ENCODE measurements around the gene CHD3. TPM values are rescaled to one million over a fixed set of nuclear protein-coding genes. Genes with fewer than 3 reads are reported as not detected.
A peak's percentile ranks its signal among the peaks of the same experiment; 100 is the strongest.

CHD3 gene
- total RNA-seq, 1 experiment from 2014 or later = 191 TPM

DNA sequence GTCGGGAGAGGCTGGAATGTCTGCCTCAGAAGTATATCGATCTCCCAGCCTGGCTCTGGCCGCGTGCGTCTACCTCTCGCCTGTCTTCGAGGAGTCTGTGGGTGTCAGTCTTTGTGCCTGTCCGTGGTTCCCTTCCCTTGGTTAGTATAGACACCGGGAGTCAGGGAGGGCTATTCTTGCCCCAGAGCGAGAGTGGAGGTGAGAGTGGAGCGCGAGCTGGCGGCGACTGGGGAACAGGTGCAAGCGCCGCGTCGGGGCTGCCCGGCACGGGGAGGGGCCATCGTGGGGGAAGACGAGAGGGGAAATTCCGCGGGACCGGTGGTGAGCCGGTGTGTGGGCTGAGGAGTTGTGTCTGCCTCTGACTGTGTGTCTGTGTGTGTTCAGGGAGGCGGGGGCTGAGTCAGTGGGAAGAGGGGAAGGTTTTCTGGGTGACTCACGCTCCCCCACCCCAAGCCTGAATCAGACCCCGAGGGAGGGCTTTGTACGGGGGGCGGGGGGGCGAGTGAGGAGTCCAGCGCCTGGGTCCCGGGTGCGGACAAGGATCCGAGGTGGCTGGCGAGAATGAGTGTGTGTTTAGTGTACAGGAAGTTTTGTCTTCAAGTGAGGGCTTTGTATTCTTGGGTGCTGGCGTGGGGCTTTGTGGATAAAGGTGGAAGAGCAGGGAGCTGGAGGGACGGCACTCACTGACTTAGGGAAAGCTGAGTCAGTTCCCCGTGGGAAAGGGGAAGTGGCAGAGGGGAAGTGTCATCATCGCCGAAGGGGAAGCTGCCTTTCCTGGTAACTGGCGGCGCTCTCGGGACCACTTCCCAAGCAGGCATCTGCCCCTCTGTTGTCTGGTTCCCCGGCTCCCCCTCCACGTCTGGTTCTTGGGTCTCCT lies 46.0 kb upstream of the CHD3 start:
- no peaks in the 10 kb centered on the region for H3K27me3 ChIP-seq (ENCODE audit: low read length)
- H3K4me3 ChIP-seq (ENCODE audit: low read length) = peak overlapping the region; percentile 88
- DNase-seq = peak; percentile 84
- peak overlapping the region; percentile 96 for H3K4me2 ChIP-seq (ENCODE audit: low read depth, low read length, poor library complexity, severe bottlenecking)
- H4K20me1 ChIP-seq (ENCODE audit: insufficient read depth, low read depth, low read length) = peaks cover 8% of the 10 kb centered on the region; the same call in 1 of the 2 replicates
- H3K9ac ChIP-seq (ENCODE audit: low read length) = peak overlapping the region; percentile 92
- no peak overlapping the region for H2AFZ ChIP-seq (ENCODE audit: low read length)
- H3K36me3 ChIP-seq (ENCODE audit: insufficient read depth, low read length) = no peaks in the 10 kb centered on the region; the same call in 1 of the 2 replicates
- no peaks in the 10 kb centered on the region for H3K9me3 ChIP-seq (ENCODE audit: low read length)
- peaks cover 47% of the 10 kb centered on the region for H3K4me1 ChIP-seq (ENCODE audit: low read length)
- H3K27ac ChIP-seq (ENCODE audit: low read length) = peak overlapping the region; percentile 95
- H3K9me2 ChIP-seq (replicated peaks; ENCODE audit: insufficient read depth, low read length) = no peaks in the 10 kb centered on the region
- peaks cover 44% of the 10 kb centered on the region for H3K79me2 ChIP-seq (ENCODE audit: low read length)

DNA sequence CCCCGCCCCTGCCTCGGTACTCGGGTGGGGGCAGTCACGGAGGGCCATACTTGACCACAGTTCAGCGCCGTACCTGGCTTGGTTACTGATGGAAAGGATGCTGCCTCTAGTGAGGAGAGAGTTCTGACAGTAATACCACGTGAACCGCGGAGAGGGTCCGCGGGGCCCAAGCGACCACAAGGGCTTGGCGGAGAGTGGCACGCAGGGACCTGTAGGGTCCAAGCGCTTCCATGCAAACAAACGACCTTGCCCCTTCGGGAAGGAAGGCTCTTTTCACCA lies 45.4 kb upstream of the CHD3 start:
- Histone ChIP-seq H3K9ac (ENCODE audit: low read length) (peak overlapping the region; percentile 92), H3K4me3 (ENCODE audit: low read length) (peak overlapping the region; percentile 88), H3K9me2 (replicated peaks; ENCODE audit: insufficient read depth, low read length) (no peaks in the 10 kb centered on the region), H3K4me2 (ENCODE audit: low read depth, low read length, poor library complexity, severe bottlenecking) (peak overlapping the region; percentile 96), H3K79me2 (ENCODE audit: low read length) (peaks cover 44% of the 10 kb centered on the region), H3K36me3 (ENCODE audit: insufficient read depth, low read length) (no peaks in the 10 kb centered on the region; the same call in 1 of the 2 replicates), H3K27ac (ENCODE audit: low read length) (peak overlapping the region; percentile 95), H4K20me1 (ENCODE audit: insufficient read depth, low read depth, low read length) (peaks cover 8% of the 10 kb centered on the region; the same call in 1 of the 2 replicates), H3K27me3 (ENCODE audit: low read length) (no peaks in the 10 kb centered on the region), H3K4me1 (ENCODE audit: low read length) (peaks cover 44% of the 10 kb centered on the region), H2AFZ (ENCODE audit: low read length) (no peak overlapping the region), H3K9me3 (ENCODE audit: low read length) (no peaks in the 10 kb centered on the region)
- peak; percentile 76 for DNase-seq

DNA sequence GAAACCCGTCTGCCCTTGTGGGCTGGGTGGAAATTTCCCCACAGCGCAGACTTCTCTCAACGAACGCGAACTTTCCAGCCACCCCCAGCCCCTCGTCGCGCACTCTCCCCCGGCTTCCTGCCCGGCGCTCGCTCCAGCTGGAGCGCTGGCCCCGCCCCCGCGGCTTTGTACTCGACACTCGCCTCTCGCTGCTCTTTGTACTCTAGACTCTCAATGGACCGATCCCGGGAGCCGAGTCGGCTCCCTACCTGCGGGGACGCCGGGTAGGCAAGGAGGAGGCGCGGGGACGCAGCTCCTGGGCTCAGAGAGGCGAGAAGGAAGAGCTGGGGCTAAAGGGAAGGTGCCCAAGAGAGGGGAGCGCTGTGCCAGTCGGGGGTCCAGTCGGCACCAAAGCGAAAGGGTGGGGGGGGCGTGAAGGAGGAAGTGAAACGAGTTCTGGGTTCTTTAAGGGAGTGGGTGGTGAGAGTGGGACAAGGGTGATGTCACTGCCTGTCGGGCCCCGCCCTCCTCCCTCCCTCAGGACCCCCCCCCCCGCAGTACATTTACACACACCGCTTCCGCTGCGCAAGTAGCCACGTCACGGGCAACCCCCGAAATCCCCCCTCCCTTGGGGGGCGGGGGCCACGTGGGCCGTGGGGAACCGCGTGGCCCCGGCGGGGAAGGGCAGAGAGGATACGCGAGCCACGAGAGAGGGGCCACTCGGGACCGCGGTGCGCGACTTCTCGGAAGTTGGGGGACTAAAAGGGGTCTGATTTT lies 44.9 kb upstream of the CHD3 start:
- H2AFZ ChIP-seq (ENCODE audit: low read length) = no peak overlapping the region
- peaks cover 8% of the 10 kb centered on the region; the same call in 1 of the 2 replicates for H4K20me1 ChIP-seq (ENCODE audit: insufficient read depth, low read depth, low read length)
- H3K9ac ChIP-seq (ENCODE audit: low read length) = peak overlapping the region; percentile 92
- H3K4me3 ChIP-seq (ENCODE audit: low read length) = peak overlapping the region; percentile 88
- H3K9me3 ChIP-seq (ENCODE audit: low read length) = no peaks in the 10 kb centered on the region
- no peaks in the 10 kb centered on the region for H3K27me3 ChIP-seq (ENCODE audit: low read length)
- peak overlapping the region; percentile 96 for H3K4me2 ChIP-seq (ENCODE audit: low read depth, low read length, poor library complexity, severe bottlenecking)
- H3K9me2 ChIP-seq (replicated peaks; ENCODE audit: insufficient read depth, low read length) = no peaks in the 10 kb centered on the region
- H3K27ac ChIP-seq (ENCODE audit: low read length) = peak overlapping the region; percentile 95
- H3K4me1 ChIP-seq (ENCODE audit: low read length) = peaks cover 40% of the 10 kb centered on the region
- DNase-seq = peak; percentile 96
- peaks cover 44% of the 10 kb centered on the region for H3K79me2 ChIP-seq (ENCODE audit: low read length)
- no peaks in the 10 kb centered on the region; the same call in 1 of the 2 replicates for H3K36me3 ChIP-seq (ENCODE audit: insufficient read depth, low read length)

DNA sequence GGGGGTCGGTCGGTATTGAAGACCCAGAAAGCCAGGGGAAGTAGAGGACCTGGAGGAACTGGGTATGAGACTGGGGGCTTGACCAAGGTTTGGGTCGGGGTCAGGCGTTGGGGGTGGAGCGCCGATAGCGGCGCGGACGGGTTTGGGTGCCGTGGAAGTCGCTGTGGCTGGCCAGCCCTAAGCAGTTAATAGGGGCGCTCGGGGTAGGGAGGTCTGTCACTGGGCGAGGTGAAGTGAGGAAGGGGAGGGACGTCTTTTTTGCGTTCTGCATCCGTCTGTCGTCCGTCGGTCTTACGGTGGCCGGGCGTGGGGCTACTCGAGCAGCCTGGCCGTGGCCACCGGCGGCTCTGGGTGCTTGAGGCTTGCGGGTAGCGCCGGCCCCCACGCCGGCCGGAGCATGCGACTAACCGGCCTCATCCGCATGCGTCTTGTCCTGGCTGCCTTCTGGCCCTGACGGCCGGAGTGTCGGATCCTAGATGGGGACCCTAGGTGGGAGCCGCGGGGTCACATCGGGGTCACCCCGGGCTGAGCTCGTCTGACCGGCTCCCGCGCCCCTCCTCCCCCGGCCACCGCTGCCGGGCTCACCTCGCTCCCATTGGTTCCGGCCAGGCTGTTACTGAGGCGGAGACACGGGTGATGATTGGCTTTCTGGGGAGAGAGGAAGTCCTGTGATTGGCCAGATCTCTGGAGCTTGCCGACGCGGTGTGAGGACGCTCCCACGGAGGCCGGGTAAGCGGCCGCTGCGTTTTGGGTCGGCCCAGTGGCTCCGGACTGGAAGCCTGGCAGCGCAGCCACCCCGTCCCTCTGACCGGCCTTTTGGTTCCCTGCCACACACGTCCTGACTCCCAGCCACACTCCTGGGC lies 44.1 kb upstream of the CHD3 start:
- H3K9me3 ChIP-seq (ENCODE audit: low read length) = no peaks in the 10 kb centered on the region
- peak overlapping the region; percentile 92 for H3K9ac ChIP-seq (ENCODE audit: low read length)
- H3K36me3 ChIP-seq (ENCODE audit: insufficient read depth, low read length) = no peaks in the 10 kb centered on the region; the same call in 1 of the 2 replicates
- H3K4me3 ChIP-seq (ENCODE audit: low read length) = peak overlapping the region; percentile 88
- no peaks in the 10 kb centered on the region for H3K27me3 ChIP-seq (ENCODE audit: low read length)
- DNase-seq = peak; percentile 97
- peaks cover 41% of the 10 kb centered on the region for H3K79me2 ChIP-seq (ENCODE audit: low read length)
- peak overlapping the region; percentile 96 for H3K4me2 ChIP-seq (ENCODE audit: low read depth, low read length, poor library complexity, severe bottlenecking)
- H4K20me1 ChIP-seq (ENCODE audit: insufficient read depth, low read depth, low read length) = peaks cover 8% of the 10 kb centered on the region; the same call in 1 of the 2 replicates
- H3K4me1 ChIP-seq (ENCODE audit: low read length) = peaks cover 34% of the 10 kb centered on the region
- H3K27ac ChIP-seq (ENCODE audit: low read length) = peak overlapping the region; percentile 95
- no peaks in the 10 kb centered on the region for H3K9me2 ChIP-seq (replicated peaks; ENCODE audit: insufficient read depth, low read length)
- no peak overlapping the region for H2AFZ ChIP-seq (ENCODE audit: low read length)

DNA sequence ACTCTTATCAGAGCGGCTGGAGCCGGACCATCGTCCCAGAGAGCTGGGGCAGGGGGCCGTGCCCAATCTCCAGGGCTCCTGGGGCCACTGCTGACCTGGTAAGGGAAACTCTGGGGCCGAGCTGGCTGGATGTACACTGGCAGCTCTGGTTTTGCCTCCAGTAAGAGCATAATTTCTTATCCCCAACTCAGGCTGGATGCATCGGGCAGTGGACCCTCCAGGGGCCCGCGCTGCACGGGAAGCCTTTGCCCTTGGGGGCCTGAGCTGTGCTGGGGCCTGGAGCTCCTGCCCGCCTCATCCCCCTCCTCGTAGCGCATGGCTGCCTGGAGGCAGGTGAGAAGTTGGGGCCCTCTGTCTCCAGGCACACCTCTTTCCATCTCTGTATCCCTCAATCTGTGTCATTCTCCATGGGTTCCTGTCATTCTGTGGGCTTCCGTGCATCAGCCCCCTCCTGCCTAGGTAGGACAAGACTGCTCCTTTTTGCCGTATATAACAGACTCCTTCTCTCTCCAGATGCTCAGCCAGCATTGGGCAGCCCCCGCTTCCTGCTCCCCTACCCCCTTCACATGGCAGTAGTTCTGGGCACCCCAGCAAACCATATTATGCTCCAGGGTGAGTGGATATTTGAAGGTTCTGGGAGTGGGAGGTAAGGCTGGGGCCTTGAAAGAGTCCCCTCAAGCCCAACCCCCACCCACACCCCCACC lies 43.1 kb upstream of the CHD3 start:
- H3K79me2 ChIP-seq (ENCODE audit: low read length) = peaks cover 33% of the 10 kb centered on the region
- H3K4me2 ChIP-seq (ENCODE audit: low read depth, low read length, poor library complexity, severe bottlenecking) = peak overlapping the region; percentile 96
- peak overlapping the region; percentile 92 for H3K9ac ChIP-seq (ENCODE audit: low read length)
- no peak for DNase-seq
- H3K27ac ChIP-seq (ENCODE audit: low read length) = peak overlapping the region; percentile 55; the same call in 1 of the 2 replicates
- no peaks in the 10 kb centered on the region for H3K9me3 ChIP-seq (ENCODE audit: low read length)
- no peak overlapping the region for H2AFZ ChIP-seq (ENCODE audit: low read length)
- no peaks in the 10 kb centered on the region for H3K27me3 ChIP-seq (ENCODE audit: low read length)
- peak overlapping the region; percentile 88 for H3K4me3 ChIP-seq (ENCODE audit: low read length)
- H3K36me3 ChIP-seq (ENCODE audit: insufficient read depth, low read length) = no peaks in the 10 kb centered on the region; the same call in 1 of the 2 replicates
- no peaks in the 10 kb centered on the region for H3K9me2 ChIP-seq (replicated peaks; ENCODE audit: insufficient read depth, low read length)
- peaks cover 33% of the 10 kb centered on the region for H3K4me1 ChIP-seq (ENCODE audit: low read length)
- peaks cover 8% of the 10 kb centered on the region; the same call in 1 of the 2 replicates for H4K20me1 ChIP-seq (ENCODE audit: insufficient read depth, low read depth, low read length)

DNA sequence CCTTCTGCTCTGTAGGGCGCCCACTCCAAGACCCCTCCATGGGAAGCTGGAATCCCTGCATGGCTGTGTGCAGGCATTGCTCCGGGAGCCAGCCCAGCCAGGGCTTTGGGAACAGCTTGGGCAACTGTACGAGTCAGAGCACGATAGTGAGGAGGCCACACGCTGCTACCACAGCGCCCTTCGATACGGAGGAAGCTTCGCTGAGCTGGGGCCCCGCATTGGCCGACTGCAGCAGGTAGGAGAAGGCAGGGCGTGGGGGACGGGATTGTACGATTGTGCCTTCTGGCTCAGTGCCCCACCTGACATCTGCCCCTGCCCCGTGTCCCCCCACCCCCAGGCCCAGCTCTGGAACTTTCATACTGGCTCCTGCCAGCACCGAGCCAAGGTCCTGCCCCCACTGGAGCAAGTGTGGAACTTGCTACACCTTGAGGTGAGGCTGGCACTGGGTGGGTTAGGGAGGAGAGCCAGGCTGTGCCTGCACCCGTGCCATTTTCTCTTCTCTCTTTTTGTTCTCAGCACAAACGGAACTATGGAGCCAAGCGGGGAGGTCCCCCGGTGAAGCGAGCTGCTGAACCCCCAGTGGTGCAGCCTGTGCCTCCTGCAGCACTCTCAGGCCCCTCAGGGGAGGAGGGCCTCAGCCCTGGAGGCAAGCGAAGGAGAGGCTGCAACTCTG lies 42.4 kb upstream of the CHD3 start:
- Histone ChIP-seq H2AFZ (ENCODE audit: low read length) (no peak overlapping the region), H3K4me1 (ENCODE audit: low read length) (peaks cover 33% of the 10 kb centered on the region), H3K4me3 (ENCODE audit: low read length) (no peak overlapping the region), H3K27me3 (ENCODE audit: low read length) (no peaks in the 10 kb centered on the region), H3K4me2 (ENCODE audit: low read depth, low read length, poor library complexity, severe bottlenecking) (no peak overlapping the region), H3K27ac (ENCODE audit: low read length) (no peak overlapping the region), H3K79me2 (ENCODE audit: low read length) (peaks cover 26% of the 10 kb centered on the region), H3K9me2 (replicated peaks; ENCODE audit: insufficient read depth, low read length) (no peaks in the 10 kb centered on the region), H3K9ac (ENCODE audit: low read length) (no peak overlapping the region), H3K9me3 (ENCODE audit: low read length) (no peaks in the 10 kb centered on the region), H3K36me3 (ENCODE audit: insufficient read depth, low read length) (peaks cover 3% of the 10 kb centered on the region; the same call in 1 of the 2 replicates), H4K20me1 (ENCODE audit: insufficient read depth, low read depth, low read length) (peaks cover 8% of the 10 kb centered on the region; the same call in 1 of the 2 replicates)
- DNase-seq = no peak

Data from Karpas-422 (cell line).